Left cardiac atrium (tissue), 4 donors: ENCODE measurements around the gene RFLNA. TPM values are rescaled to one million over a fixed set of nuclear protein-coding genes. Genes with fewer than 3 reads are reported as not detected.

ENCODE experiments used
- ATAC-seq, 2 donors: fragments of 200-7000 bp; cut with Tn5 transposase; one replicate each; pipeline ENCODE4 v1.9.1; 2020; ENCODE audit warnings: mild to moderate bottlenecking in 2 of 2, moderate library complexity in 2 of 2
- DNase-seq: peaks from one replicate; pipeline ENCODE4 v3.0.0-alpha.2; 2020
- intact Hi-C, 2 donors: fragments of 100-400 bp; cut with DNase I; formaldehyde crosslinking; loops; one replicate each; pipeline versions ENCODE4 v1.14.1 to v1.15.1; 2022 to 2023
- microRNA-seq, 2 donors: library from miRNA; unstranded; fragments of <30 nt; microRNA quantifications; one replicate each; pipeline ENCODE4 v1.2.0, GENCODE V29; 2020
- total RNA-seq, 2 donors: library from RNA; stranded (reverse); fragmentation: NEBNext Ultra II Directional; extraction: Animal tissue kit (Norgen Biotek cat#: 25700); gene quantifications; one replicate each; pipeline ENCODE4 v1.2.1, GENCODE V29; 2021
- donor health status: DM: no; HTN: yes; CAD: no.
- donor health status: DM: no; HTN: yes; CAD: no; lungs with severe emphysema.
- donor health status: DM: yes; HTN: yes; CAD: no.
- donor health status: Dilated cardiomyopathy.

Gene RFLNA
- total RNA-seq, 2 donors from 2014 or later: 0.47 to 0.52 TPM

DNA sequence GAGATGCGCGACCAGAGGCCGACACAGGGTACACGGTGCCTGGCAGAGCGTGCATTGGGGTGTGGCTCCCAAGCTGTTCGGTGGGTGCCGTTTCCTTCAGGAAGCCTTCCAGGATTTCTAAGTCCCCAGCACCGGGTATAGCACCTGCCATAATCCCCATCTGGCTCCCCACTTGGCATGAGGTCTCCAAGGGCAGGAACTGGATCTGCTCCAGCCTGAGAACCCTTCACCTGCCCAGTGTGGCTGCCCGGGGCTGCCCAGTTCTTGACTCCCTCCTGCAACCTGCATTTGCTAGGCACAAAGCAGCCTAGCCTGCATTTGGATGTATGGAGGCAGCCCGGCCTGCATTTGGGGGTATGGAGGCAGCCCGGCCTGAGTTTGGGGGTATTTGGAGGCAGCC is 69.7 kb downstream of the RFLNA start:
- intact Hi-C loops: loop anchor here (10.0 kb wide), 2 partner anchors 60 to 90 kb away; no protein-coding TSS in a partner anchor
- DNase-seq (no peak), ATAC-seq (no peak)

Small RNA genes lying within 50 kb of the gene (microRNA-seq; reads per million reads assigned to microRNA genes)
- 0 to 0.54 reads per million in 2 donors for gene MIR6880
